Measurements from ENCODE around the gene MIF4GD.

DNA sequence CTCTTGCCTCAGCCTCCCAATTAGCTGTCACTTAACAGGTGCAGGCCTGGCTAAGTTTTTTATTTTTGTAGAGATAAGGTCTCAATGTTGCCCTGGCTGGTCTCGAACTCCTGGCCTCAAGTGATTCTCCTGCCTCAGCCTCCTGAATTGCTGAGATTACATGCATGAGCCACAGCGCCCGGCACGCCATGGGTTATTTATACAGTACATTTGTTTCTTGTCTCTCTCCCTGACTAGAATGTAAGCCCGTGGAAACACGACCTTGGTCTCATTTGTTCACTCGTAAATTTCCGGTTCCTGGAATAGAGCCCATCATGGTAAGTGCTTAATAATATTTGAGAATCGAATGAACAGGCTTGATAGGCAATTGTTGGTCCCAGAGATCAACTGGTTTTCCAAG, 16.2 kb upstream of the MIF4GD start:
- TF ChIP-seq EZH2 (IDR thresholded peaks at IDR 0.05; ENCODE audit: insufficient read depth, poor library complexity, severe bottlenecking) (no peak), EZH2phosphoT487 (IDR thresholded peaks at IDR 0.05; ENCODE audit: insufficient read depth, low read depth) (no peak)

Measured in GM23248 (cell line).